ENCODE measurements around the gene LIX1L.

Gene LIX1L

GRCh38 chr1:145986551-145986950 lies 28.7 kb upstream of the LIX1L start:
- Histone ChIP-seq H3K9me3 (ENCODE audit: insufficient read depth, low read depth, low read length) (no peaks in the 10 kb centered on the region), H2BK120ac (ENCODE audit: insufficient read depth, low read length, poor library complexity) (no peak overlapping the region), H3K18ac (ENCODE audit: low read length) (no peak overlapping the region), H3K27ac (ENCODE audit: low read depth, low read length) (no peak overlapping the region), H3K9ac (ENCODE audit: low read length) (no peak overlapping the region), H3K23ac (ENCODE audit: low read length) (no peak overlapping the region), H4K8ac (ENCODE audit: low read depth, low read length) (no peak overlapping the region), H2BK12ac (ENCODE audit: low read length) (no peak overlapping the region), H2BK5ac (ENCODE audit: low read depth, low read length, poor library complexity) (no peak overlapping the region), H4K12ac (ENCODE audit: low read depth, low read length) (no peak overlapping the region), H4K91ac (ENCODE audit: low read depth, low read length) (peak overlapping the region; percentile 18), H3K14ac (ENCODE audit: low read length) (no peak overlapping the region), H3K4me3 (ENCODE audit: low read depth, low read length) (no peak overlapping the region), H3K79me1 (ENCODE audit: low read length) (peaks cover 6% of the 10 kb centered on the region), H3K79me2 (ENCODE audit: control insufficient read depth, insufficient read depth, low read length, poor library complexity) (no peaks in the 10 kb centered on the region), H2AFZ (ENCODE audit: insufficient read depth, low read length, poor library complexity) (no peak overlapping the region), H3K36me3 (ENCODE audit: control insufficient read depth in 1 of 2, insufficient read depth in 2 of 2, low read length in 2 of 2) (no peaks in the 10 kb centered on the region), H2AK5ac (ENCODE audit: low read length) (no peak overlapping the region), H3K4me1 (ENCODE audit: control insufficient read depth in 1 of 2, insufficient read depth in 2 of 2, low read length in 2 of 2) (peaks cover 11 to 19% of the 10 kb centered on the region in 2 experiments), H3K4me2 (ENCODE audit: low read length) (no peak overlapping the region), H3K27me3 (ENCODE audit: insufficient read depth, low read length) (no peaks in the 10 kb centered on the region), H3K4ac (ENCODE audit: low read depth, low read length) (no peak overlapping the region)
- no peak for DNase-seq
- WGBS (ENCODE audit: extremely low coverage, insufficient coverage, insufficient read length), result no CpG with 5 or more reads among the region's 6 CpGs

- Histone ChIP-seq H3K18ac (ENCODE audit: low read length) (no peak overlapping the region), H3K4me2 (ENCODE audit: low read length) (no peak overlapping the region), H3K27me3 (ENCODE audit: insufficient read depth, low read length) (no peaks in the 10 kb centered on the region), H2AFZ (ENCODE audit: insufficient read depth, low read length, poor library complexity) (peak overlapping the region; percentile 30), H3K9me3 (ENCODE audit: insufficient read depth, low read depth, low read length) (no peaks in the 10 kb centered on the region), H3K9ac (ENCODE audit: low read length) (no peak overlapping the region), H3K23ac (ENCODE audit: low read length) (no peak overlapping the region), H3K27ac (ENCODE audit: low read depth, low read length) (peak overlapping the region; percentile 14), H3K4me1 (ENCODE audit: control insufficient read depth in 1 of 2, insufficient read depth in 2 of 2, low read length in 2 of 2) (peaks cover 12 to 16% of the 10 kb centered on the region in 2 experiments), H3K79me1 (ENCODE audit: low read length) (peaks cover 6% of the 10 kb centered on the region), H4K91ac (ENCODE audit: low read depth, low read length) (peak overlapping the region; percentile 59), H2BK120ac (ENCODE audit: insufficient read depth, low read length, poor library complexity) (peak overlapping the region; percentile 63), H4K12ac (ENCODE audit: low read depth, low read length) (peak overlapping the region; percentile 64), H3K4me3 (ENCODE audit: low read depth, low read length) (no peak overlapping the region), H2AK5ac (ENCODE audit: low read length) (no peak overlapping the region), H2BK12ac (ENCODE audit: low read length) (peak overlapping the region; percentile 52), H3K36me3 (ENCODE audit: control insufficient read depth in 1 of 2, insufficient read depth in 2 of 2, low read length in 2 of 2) (no peaks in the 10 kb centered on the region), H3K14ac (ENCODE audit: low read length) (peak overlapping the region; percentile 20), H3K79me2 (ENCODE audit: control insufficient read depth, insufficient read depth, low read length, poor library complexity) (no peaks in the 10 kb centered on the region), H2BK5ac (ENCODE audit: low read depth, low read length, poor library complexity) (peak overlapping the region; percentile 32), H4K8ac (ENCODE audit: low read depth, low read length) (peak overlapping the region; percentile 58), H3K4ac (ENCODE audit: low read depth, low read length) (no peak overlapping the region)
- DNase-seq, result peak in 1 of 2 donors; percentile 27
- no CpG with 5 or more reads among the region's 15 CpGs for WGBS (ENCODE audit: extremely low coverage, insufficient coverage, insufficient read length)
Observed at GRCh38 chr1:145985502-145986439, 28.0 kb upstream of the LIX1L start.

- H3K9ac ChIP-seq (ENCODE audit: low read length), result no peak overlapping the region
- peak overlapping the region; percentile 30 for H2AFZ ChIP-seq (ENCODE audit: insufficient read depth, low read length, poor library complexity)
- peaks cover 6% of the 10 kb centered on the region for H3K79me1 ChIP-seq (ENCODE audit: low read length)
- no peak overlapping the region for H3K4me2 ChIP-seq (ENCODE audit: low read length)
- no peak overlapping the region for H3K23ac ChIP-seq (ENCODE audit: low read length)
- peaks cover 13 to 17% of the 10 kb centered on the region in 2 experiments for H3K4me1 ChIP-seq (ENCODE audit: control insufficient read depth in 1 of 2, insufficient read depth in 2 of 2, low read length in 2 of 2)
- no peak for DNase-seq
- no peak overlapping the region for H2AK5ac ChIP-seq (ENCODE audit: low read length)
- no peak overlapping the region for H3K18ac ChIP-seq (ENCODE audit: low read length)
- H2BK120ac ChIP-seq (ENCODE audit: insufficient read depth, low read length, poor library complexity), result peak overlapping the region; percentile 63
- peak overlapping the region; percentile 52 for H2BK12ac ChIP-seq (ENCODE audit: low read length)
- peak overlapping the region; percentile 14 for H3K27ac ChIP-seq (ENCODE audit: low read depth, low read length)
- no peaks in the 10 kb centered on the region for H3K79me2 ChIP-seq (ENCODE audit: control insufficient read depth, insufficient read depth, low read length, poor library complexity)
- no peaks in the 10 kb centered on the region for H3K9me3 ChIP-seq (ENCODE audit: insufficient read depth, low read depth, low read length)
- peak overlapping the region; percentile 58 for H4K8ac ChIP-seq (ENCODE audit: low read depth, low read length)
- WGBS (ENCODE audit: extremely low coverage, insufficient coverage, insufficient read length), result no CpG with 5 or more reads among the region's 2 CpGs
- peak overlapping the region; percentile 64 for H4K12ac ChIP-seq (ENCODE audit: low read depth, low read length)
- H3K27me3 ChIP-seq (ENCODE audit: insufficient read depth, low read length), result no peaks in the 10 kb centered on the region
- no peaks in the 10 kb centered on the region for H3K36me3 ChIP-seq (ENCODE audit: control insufficient read depth in 1 of 2, insufficient read depth in 2 of 2, low read length in 2 of 2)
- H3K14ac ChIP-seq (ENCODE audit: low read length), result peak overlapping the region; percentile 20
- no peak overlapping the region for H3K4ac ChIP-seq (ENCODE audit: low read depth, low read length)
- H3K4me3 ChIP-seq (ENCODE audit: low read depth, low read length), result no peak overlapping the region
- peak overlapping the region; percentile 32 for H2BK5ac ChIP-seq (ENCODE audit: low read depth, low read length, poor library complexity)
- H4K91ac ChIP-seq (ENCODE audit: low read depth, low read length), result peak overlapping the region; percentile 43
Observed at GRCh38 chr1:145985129-145985501, 27.3 kb upstream of the LIX1L start.

GRCh38 chr1:145983960-145984830 lies 26.4 kb upstream of the LIX1L start:
- H3K79me1 ChIP-seq (ENCODE audit: low read length), result peaks cover 6% of the 10 kb centered on the region
- no peak overlapping the region for H3K4me2 ChIP-seq (ENCODE audit: low read length)
- H2AK5ac ChIP-seq (ENCODE audit: low read length), result no peak overlapping the region
- no peak overlapping the region for H3K4me3 ChIP-seq (ENCODE audit: low read depth, low read length)
- H3K4me1 ChIP-seq (ENCODE audit: control insufficient read depth in 1 of 2, insufficient read depth in 2 of 2, low read length in 2 of 2), result peaks cover 15 to 21% of the 10 kb centered on the region in 2 experiments
- H4K91ac ChIP-seq (ENCODE audit: low read depth, low read length), result no peak overlapping the region
- H2BK12ac ChIP-seq (ENCODE audit: low read length), result no peak overlapping the region
- no CpG with 5 or more reads among the region's 12 CpGs for WGBS (ENCODE audit: extremely low coverage, insufficient coverage, insufficient read length)
- no peak overlapping the region for H4K8ac ChIP-seq (ENCODE audit: low read depth, low read length)
- H2AFZ ChIP-seq (ENCODE audit: insufficient read depth, low read length, poor library complexity), result no peak overlapping the region
- H3K9ac ChIP-seq (ENCODE audit: low read length), result no peak overlapping the region
- H2BK120ac ChIP-seq (ENCODE audit: insufficient read depth, low read length, poor library complexity), result no peak overlapping the region
- H3K79me2 ChIP-seq (ENCODE audit: control insufficient read depth, insufficient read depth, low read length, poor library complexity), result no peaks in the 10 kb centered on the region
- no peak overlapping the region for H2BK5ac ChIP-seq (ENCODE audit: low read depth, low read length, poor library complexity)
- H3K27ac ChIP-seq (ENCODE audit: low read depth, low read length), result no peak overlapping the region
- H3K36me3 ChIP-seq (ENCODE audit: control insufficient read depth in 1 of 2, insufficient read depth in 2 of 2, low read length in 2 of 2), result no peaks in the 10 kb centered on the region
- no peaks in the 10 kb centered on the region for H3K27me3 ChIP-seq (ENCODE audit: insufficient read depth, low read length)
- no peak overlapping the region for H3K4ac ChIP-seq (ENCODE audit: low read depth, low read length)
- H4K12ac ChIP-seq (ENCODE audit: low read depth, low read length), result no peak overlapping the region
- no peak overlapping the region for H3K18ac ChIP-seq (ENCODE audit: low read length)
- H3K14ac ChIP-seq (ENCODE audit: low read length), result no peak overlapping the region
- no peak overlapping the region for H3K23ac ChIP-seq (ENCODE audit: low read length)
- DNase-seq, result no peak
- no peaks in the 10 kb centered on the region for H3K9me3 ChIP-seq (ENCODE audit: insufficient read depth, low read depth, low read length)

Data from trophoblast cell (in vitro differentiated cells and primary cell).